RPMI7951 (cell line): ENCODE data around the gene AMER3. TPM values are rescaled to one million over a fixed set of nuclear protein-coding genes. Genes with fewer than 3 reads are reported as not detected.
A peak's percentile ranks its signal among the peaks of the same experiment; 100 is the strongest.

ENCODE experiments used
- DNase-seq: peaks from one replicate; pipeline ENCODE4 v3.0.0-alpha.2; 2012; ENCODE audit warnings: low read depth
- total RNA-seq: library from RNA; depleted of rRNA; stranded (reverse); fragments of >200 nt; shearing (Covaris generic); gene quantifications from 2 replicates; pipeline ENCODE4 v1.2.3, GENCODE V29; 2014

Gene AMER3
- total RNA-seq, 1 experiment from 2014 or later = not detected

DNA sequence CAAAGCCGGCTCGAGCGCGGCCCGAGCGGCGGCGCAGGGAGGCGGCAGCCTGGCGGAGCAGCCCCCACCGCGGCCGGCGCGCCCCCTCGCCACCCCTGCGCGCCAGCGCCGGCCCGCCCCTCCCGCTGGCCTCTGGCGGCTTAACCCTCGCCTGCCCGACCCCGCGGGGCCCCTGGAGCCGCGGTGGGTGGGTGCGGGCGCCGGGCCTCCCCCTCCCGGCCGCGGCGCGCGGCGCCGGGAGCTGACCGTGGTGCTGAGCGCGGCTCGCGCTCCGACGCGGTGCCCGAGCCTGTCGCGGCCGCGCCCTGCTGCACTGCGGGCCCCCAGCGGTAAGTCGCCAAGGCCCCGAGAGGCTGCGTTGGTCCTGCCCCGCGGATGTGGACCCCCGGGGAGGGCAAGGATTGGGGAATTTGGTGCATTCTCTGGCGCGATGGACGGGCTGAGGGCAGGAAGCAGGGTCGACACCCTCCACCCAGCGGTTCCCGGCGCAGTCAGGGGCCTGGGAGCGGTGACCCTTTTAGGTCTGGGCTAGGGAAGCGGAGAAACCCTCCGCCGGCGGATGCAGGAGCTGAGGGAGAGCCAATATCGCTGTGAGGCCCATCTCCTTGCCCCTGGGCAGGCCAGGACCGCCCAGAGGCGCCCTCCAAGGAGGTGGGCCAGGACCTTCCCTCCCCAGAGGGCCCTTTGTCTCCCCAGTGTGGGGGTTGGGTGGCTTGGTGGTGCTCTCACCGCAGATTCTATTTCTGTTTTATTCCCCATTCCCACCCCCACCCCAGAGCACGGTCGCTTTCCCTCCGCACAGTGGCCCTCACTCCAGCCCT lies 923 bp downstream of the AMER3 start:
- peak; percentile 9 for DNase-seq

DNA sequence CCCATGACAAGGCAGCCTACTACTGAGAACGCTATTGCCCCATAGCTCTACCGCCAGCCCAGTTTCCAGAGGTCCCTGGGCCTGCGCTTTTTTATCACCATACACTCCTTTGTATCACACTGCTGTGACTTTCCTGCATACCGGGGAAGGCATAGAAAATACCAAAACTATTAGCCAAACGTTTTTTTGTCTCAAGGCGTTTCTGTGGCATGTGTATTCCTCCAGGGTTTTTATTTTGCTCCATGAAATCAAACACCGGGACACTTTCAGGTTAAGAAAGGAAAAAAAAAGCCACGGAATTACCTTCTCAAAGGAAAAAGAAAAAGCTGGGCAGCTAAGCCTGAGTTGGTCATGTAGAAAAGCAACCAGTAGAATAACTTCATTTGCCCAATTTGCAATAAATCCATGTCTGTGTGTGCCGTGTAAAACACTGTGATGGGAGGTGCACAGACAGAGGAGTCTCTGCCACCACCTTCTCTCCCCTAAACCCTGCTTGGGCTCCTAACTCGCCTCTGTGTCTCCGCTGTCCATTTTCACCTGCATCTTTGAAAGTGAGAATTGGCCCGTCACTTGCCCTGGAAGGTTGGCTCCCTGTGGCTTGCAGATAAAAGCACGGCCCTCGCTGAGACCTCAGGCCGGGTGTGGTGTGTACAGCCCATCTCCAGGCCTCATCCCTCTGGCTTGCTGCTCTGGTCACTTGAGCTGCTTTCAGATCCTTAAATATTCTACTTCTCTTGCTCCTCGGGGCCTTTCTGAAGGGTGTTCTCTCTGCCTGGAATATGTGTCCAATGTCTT lies 1.7 kb downstream of the AMER3 start:
- no peak for DNase-seq

DNA sequence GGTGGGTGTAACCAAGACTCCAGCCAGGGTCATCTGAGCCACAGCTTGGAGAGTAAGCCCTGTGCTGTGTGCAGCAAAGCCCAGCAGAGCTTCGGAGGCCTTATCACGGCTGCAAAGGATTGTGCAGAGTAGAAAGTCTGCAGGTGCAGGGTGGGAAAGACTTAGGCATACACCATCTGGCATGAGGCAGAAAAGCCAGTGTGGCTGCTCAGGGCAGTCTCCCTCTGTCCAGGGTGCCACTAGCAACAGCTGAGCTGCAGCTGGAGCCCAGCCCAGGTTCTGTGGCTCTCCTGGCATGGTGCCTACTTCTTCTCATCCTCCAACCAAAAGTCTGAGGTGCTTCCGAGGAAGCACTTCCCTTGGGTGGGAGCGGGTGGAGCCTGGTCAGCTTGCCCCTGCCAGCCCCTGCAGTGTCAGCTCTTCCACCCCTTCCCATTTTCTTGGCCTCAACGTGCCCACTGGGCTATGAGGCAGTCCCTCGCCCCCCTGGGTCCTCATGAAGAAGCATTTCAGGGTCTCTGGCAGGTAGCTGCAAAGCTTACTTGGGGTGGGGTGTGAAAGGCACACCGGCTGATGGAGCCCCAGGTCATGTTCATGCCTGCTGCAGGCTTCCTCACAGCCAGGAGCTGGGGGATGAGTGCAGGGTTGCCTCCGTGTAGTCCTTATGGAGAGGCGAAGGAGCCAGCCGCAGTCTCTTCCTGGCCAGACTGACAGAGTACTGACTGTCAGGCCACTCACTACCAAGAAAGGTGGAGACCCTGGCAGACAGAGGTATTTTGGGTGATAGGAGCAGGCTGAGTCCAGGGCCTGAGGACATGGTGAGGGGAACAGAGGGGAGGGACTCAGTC lies 4.8 kb downstream of the AMER3 start:
- peak; percentile 65 for DNase-seq

DNA sequence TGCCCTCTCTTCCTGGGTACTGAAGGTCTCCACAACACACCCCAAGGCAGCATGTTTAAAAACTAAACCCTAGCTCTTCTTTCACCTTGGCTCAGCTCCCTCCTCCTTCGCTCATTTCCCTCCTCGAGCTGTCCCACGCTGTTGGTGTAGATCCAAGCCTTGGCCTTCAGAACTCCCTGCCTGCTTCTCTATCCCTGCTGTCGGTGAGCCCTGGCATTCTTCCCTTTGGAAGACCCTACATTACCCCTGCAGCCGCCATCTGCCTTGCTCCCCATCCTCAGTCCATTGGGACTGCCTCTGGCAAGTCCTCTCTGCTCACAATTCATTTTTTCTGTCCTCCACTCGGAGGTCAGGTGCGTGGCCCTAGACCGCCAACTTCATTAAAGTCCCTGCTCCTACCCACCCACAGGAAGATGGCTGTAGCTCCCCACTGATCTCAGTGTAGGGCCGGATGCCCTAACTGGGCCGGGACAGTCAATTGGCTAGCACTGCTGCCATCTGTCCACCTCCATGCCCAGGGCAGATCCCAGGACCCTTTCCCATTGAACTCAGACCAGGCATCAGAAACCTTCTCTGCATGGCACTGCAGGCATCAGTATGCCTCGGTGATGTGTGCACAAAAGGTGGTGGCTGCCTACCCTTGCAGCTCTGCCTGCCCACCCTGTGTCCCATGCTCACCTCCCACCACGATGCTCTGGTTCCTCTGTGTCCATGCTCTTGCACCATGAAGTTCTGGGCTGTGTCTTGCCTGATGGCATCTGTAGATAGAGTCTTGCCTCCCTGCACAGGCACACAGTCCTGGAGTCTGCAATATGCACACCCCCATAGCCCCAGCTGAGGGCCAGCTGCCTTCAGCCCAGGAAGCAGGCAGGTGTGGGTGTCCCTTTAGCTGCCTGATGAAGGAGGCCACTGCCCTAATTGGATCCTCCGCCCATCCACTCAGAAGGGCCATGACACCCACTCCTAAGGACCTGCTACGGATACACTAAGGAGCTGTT lies 5.7 kb downstream of the AMER3 start:
- no peak for DNase-seq

DNA sequence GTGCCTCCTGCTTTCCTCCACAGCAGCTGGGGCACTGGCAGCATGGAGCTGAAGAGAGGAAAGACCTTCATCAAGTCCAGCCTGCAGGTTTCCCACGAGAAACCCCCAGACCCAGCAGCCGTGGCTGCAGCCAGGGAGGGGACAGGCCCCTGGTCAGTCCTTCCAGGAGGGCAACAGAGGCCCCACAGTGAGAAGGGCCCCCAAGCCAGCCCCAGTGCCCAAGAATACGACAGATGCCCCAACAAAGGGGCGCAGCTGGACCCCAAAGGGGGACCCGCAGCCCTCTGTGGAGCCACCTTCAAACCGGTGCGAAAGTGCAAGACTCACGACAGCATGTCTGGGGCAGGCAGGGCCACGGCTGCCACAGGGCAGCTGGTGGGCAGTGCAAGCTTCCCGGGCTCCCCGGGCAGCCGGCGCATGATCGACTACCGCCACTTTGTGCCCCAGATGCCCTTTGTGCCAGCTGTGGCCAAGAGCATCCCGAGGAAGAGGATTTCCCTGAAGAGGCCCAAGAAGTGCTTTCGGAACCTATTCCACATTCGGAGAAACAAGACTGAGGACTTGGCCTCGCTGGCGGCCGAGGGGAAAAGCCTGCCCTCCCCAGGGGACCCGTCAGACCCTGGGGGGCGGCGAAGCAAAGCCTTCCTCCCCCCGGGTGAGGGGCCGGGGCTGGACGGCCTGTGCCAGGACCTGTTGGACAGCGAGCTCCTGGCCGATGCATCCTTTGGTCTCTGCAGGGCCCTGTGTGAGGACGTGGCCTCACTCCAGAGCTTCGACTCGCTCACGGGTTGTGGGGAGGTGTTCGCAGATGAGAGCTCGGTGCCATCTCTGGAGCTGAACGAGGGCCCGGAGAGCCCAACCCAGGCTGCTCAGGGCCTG lies 6.9 kb downstream of the AMER3 start:
- no peak for DNase-seq

DNA sequence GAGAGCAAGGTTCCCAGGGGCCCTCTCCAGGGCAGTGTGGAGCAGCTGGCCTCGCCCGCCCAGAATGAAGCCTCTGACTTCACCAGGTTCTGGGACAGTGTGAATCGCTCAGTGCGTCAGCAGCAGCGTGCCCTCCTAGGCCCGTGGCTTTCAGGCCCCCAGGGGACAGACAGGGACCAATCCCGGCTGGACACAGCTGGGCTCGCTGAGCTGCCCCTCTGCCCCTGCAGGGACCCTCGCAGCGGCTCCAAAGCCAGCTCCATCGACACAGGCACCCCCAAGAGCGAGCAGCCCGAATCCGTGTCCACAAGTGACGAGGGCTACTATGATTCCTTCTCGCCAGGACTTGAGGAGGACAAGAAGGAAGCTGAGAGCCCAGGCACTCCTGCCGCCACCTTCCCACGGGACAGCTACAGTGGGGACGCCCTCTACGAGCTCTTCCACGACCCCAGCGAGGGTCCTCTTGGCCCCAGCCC lies 7.6 kb downstream of the AMER3 start:
- DNase-seq = no peak

DNA sequence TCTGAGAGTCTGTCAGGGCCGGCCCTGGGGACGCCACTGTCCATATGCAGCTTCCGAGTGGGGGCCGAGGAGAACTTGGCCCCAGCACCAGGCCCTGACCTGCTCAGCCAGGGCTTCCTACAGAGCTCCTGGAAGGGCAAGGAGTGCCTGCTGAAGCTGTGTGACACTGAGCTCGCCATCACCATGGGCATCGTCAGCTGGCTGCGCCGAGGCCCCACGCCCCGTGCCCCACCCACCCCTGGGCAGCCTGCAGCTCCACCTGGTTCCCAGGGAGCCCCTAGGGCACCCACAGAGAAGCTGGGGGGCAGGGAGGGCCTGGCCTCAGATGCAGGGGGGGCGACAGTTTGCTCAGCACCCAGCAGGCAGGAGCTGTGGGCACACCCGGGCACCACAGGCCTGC lies 8.1 kb downstream of the AMER3 start:
- no peak for DNase-seq

DNA sequence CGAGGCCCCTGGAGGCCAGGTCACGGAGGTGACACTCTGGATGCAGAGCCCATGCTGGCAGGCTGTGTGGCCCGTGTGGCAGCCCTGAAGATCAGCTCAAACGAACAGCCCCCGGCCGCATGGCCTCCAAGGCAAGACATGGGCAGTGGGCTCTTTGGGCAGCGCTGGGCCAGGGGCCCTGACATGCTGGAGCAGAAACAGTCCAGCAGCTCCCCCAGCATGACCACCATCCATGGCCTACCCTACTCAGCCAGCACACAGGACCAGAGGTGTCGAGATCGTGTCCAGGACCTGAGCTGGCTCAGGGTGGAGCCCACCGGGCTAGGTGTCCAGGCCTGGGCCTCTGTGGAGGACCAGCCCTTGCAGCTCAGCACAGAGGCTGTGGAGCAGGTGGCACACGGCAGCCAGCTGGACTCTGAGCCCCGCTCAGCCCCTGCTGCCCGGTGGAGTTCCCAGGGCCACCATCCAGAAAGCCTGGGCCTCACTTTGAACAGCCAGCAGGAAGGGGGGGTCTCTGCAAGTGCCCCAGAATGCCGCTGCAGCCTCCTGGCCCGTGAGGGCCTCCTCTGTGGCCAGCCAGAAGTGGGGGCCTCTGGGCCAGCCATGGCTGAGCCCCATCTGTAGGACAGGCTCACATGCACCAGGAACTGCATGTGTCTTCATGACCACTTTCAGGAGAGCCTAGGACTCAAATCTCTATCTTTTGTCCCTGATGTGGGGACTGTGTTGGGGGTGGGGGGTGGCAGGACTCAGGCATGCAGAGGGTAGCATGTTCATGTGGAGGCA lies 8.9 kb downstream of the AMER3 start:
- DNase-seq = no peak

DNA sequence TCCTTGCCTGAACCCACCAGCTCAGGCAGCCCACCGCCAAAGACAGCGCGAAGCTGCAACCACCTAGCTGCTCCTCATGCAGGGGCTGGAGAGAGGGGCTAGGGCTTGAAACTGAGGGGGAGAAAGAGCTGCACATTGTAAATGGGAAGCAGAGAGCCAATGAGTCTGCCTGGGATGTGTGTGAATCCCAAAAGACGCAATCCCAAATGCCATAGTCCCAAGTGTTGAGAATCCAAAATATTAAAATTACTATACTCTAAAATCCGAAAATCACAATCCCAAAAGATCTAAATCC lies 9.4 kb downstream of the AMER3 start:
- DNase-seq = no peak

DNA sequence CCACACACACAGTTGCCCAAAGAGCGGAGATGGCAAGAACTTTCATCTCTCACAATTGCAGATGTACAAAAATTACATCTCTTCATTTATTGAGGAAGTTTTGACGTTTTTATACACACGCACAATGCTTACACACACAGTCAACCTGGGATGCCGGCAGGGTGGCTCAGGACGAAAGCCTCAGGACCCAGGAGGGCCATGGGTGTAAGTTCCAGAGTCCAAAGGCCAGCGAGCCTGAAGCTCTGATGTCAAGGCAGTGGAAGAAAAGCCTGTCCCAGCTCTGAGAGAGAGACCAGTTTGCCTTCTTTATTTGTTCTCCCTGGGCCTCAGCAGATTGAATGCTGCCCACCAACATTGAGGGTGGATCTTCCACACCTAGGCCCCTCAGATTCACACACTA lies 10.1 kb downstream of the AMER3 start:
- DNase-seq = no peak

DNA sequence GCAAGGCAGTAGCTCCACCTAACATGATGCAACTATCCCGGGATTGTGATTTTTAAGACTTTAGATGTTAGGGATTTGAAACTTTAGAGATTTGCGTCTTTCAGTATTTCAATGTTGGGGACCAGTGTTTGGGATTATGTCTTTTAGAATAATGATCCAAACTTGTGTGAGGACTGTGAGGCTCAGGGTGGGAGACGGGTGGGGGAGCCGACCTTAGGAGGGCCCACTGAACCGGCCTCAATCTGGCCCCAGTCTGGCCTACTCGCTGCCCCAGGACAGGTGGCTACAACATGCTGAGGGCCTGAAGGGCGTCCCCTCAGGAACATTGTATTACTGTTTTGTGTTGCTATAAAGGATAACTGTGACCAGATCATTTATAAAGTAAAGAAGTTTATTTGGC lies 10.7 kb downstream of the AMER3 start:
- DNase-seq = no peak

DNA sequence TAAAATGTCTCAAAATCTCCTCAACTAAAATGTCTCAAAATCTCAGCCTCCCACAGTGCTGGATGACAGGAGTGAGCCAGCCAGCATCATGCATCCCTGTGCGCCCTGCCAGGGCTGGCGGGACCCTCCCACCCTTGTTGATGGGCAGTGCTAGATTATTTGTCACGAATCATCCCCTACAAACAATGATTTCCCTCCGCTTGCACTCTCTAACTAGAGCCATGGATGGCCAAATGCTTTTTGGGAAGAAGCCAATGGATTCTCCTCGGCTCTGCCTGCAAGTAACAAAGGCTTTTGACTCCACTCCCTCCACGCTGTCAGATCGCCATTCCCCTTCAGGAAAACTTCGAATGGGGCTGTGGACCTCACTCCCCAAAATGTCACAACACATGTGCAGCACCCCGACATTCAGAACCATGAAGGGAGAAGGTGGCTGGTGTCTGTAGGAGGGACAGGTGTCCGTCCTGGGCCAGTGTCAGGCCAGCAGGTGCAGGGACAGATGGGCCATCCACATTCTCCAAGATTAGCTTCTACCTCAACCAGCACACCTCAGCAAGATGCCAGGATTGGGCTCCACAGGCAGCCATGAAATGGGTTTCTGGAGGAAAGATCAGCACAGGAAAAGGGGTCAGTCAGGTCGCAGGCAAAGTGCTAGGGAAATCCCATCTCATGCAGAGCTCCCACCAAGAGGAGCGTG lies 11.5 kb downstream of the AMER3 start:
- DNase-seq = no peak

DNA sequence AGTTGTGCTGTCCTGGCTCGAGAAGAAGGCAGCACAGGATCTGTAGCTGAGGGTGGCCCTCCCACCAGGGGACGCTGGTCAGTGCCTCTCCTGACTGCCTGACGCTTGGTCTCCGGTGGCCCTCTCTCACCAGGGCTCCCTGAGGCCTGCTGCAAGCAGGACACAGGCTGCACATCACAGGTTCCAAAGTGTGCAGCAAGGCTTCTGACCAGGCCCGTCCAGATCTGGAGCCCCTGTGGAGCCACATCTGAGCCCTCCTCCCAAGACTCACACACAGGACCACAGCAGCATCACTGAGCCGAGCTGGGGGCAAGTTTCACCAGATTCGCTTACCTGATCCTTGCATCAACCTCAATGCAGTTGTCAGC lies 12.1 kb downstream of the AMER3 start:
- no peak for DNase-seq

DNA sequence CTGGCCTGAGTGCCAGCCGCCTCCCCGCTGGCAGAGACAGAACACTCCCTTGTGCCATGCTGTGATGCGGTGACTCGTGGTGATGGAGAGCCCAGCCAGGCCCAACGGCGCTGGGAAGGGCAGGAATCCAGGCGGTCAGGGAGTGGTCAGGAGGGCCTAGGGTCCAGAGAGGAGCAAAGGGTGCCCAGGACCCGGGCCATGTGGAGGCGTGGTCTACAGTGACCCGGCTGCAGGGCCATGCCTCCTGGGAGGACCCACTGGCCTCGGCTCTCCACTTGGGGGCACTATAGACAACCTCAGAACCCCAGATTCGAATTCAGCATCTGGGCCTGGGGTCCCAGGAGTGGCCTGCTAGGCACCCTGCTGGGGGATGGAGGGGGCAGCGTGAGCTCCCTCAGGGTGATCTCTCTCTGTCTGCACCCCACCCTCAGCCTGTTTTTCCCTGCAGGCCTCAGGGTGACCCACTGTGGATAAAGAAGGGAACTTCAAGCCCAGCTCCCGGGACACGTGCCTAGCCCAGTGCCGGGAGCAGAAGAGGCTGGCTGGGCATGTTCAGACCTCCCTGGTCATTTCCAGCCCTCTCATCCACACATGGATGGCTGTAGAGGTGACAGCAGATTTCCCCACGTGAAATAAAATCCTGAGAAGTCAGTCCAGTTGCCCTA lies 13.0 kb downstream of the AMER3 start:
- DNase-seq = no peak

DNA sequence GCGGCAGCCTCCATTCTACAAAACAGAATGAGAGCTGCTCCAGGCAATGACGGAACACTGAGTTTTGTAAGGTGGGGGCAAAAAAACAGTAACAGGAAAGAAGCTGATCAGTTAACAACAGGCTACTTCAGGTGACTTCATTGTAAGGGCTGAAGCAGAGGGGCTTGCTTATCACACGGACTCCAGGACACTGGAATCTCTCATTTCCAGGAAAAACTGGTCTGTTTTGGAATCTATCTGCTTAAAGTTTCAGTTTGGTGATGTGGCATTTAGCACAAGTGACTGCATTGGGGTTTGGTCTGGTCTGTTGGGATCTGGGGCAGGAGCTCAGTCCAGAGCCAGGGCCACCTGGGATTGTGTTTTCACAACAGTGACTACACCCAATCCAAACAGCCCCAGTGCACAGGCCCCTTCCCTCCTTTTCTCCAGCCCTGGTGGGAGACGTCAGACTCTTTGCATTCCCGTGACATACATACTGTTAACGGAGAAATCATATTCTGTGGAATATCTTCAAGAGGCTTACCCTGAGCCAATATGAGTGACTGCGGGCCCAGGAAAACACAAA lies 14.1 kb downstream of the AMER3 start:
- DNase-seq = no peak

DNA sequence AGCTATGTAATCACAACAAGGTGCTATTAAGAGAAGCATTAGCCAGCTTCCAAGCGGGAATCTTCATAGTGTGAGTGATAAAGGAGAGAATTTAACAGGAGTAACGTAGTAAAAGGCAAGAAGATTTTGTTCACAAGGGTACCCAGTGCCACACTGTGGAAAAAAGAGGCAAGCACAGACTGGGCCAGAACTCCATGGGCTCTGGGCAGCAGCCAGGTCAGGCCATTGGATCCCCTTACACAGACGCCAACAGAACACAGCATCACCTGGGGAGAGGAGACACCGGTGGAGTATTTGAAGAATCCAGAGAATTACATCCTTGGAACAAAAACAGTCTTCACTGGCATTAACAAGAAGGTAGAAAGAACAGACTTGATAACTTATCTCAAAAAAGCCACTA lies 21.2 kb downstream of the AMER3 start:
- no peak for DNase-seq

DNA sequence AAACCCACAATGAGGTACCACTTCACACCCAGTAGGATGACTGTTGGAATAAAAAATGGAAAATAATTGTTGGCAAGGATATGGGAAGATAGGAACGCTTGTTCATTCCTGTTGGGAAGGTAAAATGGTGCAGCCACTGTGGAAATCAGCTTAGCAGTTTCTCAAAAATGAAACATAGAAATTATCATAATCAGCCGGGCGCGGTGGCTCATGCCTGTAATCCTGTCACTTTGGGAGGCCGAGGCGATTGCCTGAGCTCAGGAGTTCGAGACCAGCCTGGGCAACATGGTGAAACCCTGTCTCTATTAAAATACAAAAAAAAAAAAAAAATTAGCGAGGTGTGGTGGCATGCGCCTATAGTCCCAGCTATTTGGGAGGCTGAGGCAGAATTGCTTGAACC lies 23.4 kb downstream of the AMER3 start:
- no peak for DNase-seq
